GM21515 (cell line): Measurements from ENCODE around the gene PSME3IP1.
A peak's percentile ranks its signal among the peaks of the same experiment; 100 is the strongest.
"Not testable (repeated sequence)": the region's sequence is repeated elsewhere in the genome, so short reads cannot be mapped to it uniquely, and the experiment has no call there.

Source experiments
- ATAC-seq: cut with Tn5 transposase; IDR thresholded peaks from one replicate; pipeline ENCODE4 v1.9.1; 2021; ENCODE audit not compliant: unreplicated experiment

The PSME3IP1 gene, protein sequence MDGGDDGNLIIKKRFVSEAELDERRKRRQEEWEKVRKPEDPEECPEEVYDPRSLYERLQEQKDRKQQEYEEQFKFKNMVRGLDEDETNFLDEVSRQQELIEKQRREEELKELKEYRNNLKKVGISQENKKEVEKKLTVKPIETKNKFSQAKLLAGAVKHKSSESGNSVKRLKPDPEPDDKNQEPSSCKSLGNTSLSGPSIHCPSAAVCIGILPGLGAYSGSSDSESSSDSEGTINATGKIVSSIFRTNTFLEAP

DNA sequence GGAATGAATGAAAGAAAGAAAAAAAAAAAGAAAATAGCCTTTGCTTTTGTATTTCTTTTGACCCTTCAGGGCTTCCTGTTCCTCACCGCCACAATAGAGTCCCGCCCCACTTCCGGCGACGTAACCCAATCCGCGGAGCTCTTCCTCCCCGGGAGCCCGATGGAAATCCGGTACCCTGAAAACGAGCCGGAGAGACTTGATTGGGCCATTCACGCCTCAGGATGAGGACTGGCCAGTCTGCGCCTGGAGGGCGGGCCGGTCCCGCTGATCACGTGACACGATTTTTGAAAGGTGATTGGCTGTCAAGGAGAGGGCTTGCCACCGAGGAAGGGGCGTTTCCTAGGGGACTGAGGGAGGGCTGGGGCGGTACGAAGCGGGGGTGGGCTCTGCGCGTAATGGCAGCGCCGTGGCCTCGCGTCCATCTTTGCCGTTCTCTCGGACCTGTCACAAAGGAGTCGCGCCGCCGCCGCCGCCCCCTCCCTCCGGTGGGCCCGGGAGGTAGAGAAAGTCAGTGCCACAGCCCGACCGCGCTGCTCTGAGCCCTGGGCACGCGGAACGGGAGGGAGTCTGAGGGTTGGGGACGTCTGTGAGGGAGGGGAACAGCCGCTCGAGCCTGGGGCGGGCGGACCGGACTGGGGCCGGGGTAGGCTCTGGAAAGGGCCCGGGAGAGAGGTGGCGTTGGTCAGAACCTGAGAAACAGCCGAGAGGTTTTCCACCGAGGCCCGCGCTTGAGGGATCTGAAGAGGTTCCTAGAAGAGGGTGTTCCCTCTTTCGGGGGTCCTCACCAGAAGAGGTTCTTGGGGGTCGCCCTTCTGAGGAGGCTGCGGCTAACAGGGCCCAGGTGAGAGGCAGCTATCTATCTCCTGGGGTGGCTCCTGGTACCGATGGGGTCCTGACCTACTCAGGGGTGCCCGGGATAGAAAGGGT lies at the start of gene PSME3IP1, which contains the start of gene RSPRY1:
Gene PSME3IP1, minus strand, starts transcription at position 95 of the 927 bp plus-strand sequence. CDS start 12,185 bp downstream, outside the sequence.
Gene RSPRY1, plus strand, starts transcription at position 385 of the 927 bp plus-strand sequence. CDS start 18,330 bp downstream, outside the sequence.
- ATAC-seq = peak; percentile 87

DNA sequence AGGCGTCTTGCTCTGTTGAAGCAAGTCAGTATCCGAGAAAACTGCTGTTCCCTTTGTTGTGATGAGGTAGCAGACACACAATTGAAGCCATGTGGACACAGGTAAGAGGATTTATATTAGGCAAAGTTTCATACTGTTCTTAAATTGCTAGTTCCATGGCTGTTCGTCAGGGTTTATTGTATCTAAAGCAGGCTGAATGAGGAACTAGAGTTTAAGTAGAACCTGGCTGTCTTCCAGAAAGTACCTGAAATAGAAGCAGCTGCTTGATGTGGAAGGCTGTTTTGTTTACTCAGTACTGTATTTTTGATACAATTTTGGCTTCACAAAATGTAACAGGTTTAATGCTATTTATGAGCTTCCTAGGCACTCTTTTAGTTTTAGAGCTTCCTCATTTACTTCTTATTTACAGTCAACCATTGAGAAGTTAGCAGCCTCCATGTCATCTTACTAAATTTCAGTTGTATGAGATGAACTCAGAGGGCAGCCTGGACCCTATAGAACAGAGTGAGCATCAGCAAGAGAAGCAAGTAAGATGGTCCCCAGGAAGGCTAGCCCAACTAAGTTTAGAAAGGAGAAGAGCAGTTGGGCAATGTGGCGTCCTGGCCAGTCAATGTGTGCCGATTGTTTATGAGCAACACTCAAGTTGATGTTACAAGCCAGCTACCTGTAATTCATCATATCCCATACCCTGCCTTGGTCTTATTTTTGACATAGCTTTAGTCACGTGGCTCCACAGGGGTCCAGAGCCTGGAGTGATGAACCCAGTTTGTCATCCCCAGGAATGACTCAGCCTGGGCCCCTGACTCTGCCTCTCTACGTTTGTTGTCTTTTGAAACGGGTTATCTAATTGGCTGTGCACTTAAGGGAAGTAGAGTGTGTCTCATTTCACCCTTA lies 49.5 kb upstream of the PSME3IP1 start:
- no peak for ATAC-seq

GRCh38 chr16:57234707-57235092 lies 48.9 kb upstream of the PSME3IP1 start:
- ATAC-seq = no peak

- ATAC-seq = no peak
Measured at GRCh38 chr16:57233944-57234706, 48.3 kb upstream of the PSME3IP1 start.

DNA sequence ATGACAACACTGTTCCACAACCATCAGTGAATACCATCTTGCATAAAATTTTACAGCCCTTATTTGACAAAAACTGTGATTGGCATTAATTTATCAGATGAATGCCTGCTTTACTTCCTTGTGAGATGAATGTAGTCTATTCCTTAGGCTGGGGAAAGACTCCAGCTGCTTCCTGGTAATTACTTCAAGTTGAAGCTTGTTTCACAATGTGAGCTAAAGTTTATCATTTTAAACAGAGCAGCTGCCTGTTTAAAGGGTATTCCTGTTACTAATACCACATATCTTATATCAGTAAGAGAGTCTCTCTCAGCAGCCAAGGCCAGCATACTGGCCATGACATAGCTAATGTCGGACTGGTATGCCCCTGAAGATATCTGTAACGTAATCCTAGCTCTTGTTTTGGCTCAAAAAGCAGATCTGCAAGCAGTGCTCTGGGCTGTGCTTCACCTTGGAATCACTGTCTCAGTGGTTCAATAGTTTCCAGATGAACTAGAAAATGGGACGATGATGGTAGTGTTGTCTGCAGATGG lies 46.0 kb upstream of the PSME3IP1 start:
- no peak for ATAC-seq

- no peak for ATAC-seq
Measured at GRCh38 chr16:57229079-57229478, 43.2 kb upstream of the PSME3IP1 start.

DNA sequence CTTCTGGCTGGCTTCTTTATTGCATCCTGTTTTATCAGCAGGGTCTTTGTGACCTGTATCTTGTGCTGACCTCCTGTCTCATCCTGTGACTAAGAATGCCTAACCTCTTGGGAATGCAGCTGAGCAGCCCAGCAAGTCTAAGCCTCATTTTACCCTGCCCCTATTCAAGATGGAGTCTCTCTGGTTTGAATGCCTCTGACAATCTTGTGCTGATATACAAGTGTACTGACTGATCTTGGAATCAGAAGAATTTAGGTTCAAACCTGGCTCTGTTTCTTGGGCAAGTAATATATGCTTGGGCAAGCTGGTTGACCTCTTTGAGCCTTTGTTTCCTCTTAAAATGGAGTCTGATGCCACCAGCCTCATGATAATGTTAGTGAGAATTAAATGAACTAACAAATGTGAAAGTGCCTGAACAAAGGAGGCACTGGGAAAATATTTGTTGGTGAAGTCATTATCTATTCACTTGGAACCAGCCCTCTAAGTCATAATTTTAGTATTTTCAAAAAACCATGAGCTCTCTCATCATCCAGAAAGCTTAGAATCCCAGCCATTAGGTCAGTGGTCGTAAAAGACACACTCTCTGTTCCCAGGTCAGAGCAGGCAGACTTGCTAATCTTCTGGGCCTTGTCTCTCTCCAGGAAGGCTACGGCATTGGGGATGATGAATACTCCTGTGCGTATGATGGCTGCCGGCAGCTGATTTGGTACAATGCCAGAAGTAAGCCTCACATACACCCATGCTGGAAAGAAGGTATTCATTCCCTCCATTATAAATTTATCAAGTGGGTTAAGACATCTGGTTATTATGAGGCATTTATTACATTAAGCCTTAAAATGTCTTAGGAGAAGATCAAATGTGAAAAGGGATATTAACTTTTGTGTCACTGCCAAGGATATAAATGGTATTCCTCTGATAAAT lies 41.1 kb upstream of the PSME3IP1 start:
- no peak for ATAC-seq

DNA sequence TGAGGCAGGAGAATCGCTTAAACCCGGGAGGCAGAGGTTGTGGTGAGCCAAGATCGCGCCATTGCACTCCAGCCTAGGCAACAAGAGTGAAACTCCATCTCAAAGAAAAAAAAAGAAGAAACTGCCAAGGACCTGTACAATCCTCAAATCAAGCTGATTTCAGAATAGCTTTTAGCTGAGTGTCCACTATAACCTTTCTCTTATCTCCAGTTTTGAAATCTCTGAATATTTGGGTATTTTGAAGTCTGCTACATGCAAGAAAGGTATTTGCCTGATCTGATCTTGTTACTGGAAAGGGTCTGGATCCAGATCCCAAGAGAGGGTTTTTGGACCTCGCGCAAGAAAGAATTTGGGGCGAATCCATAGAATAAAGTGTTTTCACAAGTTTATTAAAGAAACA lies 40.1 kb upstream of the PSME3IP1 start:
- no peak for ATAC-seq

DNA sequence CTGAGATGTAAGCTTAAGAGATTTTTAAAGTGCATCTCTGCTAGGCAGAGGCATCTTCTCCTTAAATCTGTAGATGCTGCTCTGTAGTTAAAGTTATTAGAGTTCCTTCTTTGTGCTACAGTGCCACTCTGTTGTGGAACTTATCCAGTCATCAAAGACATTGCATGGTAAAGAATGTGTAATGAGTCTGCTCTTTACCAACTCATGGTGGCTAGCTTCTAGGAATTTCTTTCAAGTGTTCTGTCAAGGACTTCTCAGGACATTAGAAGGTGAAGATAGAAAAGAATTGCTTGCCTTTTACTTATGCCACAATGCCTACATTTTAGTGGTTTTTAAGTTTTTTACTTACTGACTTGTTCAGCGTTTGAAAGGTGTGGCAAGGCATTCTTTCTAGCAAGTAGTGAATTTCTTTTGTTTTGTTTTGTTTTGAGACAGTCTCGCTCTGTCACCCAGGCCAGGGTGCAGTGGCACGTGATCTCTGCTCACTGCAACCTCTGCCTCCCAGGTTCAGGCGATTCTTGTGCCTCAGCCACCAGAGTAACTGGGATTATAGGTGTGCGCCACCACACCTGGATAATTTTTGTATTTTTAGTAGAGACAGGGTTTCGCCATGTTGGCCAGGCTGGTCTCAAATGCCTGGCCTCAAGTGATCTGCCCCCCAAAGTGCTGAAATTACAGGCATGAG lies 39.0 kb upstream of the PSME3IP1 start:
- ATAC-seq = no peak

DNA sequence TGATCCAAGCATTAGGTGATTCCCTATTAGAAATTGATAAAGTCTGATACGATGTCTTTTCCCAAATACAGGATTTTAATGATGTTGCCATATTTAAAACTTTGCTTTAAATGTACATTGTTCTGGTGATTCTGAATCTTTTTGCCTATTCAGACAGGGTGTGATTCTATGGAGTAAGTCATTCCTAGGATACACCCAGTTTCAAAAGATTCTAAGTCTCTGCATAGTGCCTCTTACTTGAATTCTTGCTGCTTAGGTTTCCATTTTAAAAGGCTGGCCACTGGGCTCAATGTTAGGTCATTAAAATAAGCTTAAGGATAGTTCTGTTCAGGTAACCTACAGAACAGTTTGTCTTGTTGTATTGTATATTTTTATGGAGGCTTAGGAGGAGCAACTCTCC lies 37.2 kb upstream of the PSME3IP1 start:
- ATAC-seq = no peak

DNA sequence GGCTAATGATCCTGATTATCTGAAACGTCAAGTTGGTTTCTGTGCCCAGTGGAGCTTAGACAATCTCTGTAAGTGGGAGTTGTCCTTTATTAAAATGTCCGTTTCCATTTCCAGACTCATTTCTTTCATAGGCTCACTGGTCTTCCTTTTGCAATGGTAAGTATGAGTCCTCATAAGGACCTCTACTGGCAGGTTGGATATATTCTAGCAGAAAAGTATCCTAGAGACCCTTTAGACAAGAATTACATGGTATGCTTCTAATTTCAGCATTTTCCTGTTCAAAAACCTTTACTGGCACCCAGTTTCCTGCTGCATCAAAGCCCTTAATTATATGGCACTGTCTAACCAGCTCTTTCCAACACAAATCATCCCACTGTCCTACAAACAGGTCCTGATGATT lies 31.1 kb upstream of the PSME3IP1 start:
- ATAC-seq = no peak

GRCh38 chr16:57213462-57213861 lies 27.6 kb upstream of the PSME3IP1 start:
- ATAC-seq = no peak

DNA sequence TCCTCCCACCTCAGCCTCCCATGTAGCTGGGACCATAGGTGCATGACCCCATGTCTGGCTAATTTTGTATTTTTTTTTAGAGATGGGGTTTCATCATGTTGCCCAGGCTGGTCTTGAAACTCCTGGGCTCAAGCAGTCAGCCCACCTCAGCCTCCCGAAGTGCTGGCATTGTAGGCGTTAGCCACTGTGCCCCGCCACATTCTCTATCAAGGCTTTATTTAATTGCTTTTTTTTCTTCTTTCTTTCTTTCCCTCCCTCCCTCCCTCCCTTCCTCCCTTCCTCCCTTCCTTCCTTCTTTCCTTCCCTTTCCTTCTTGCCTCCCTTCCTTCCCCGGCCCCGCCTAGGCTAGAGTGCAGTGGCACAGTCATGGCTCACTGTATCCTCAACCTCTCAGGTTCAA lies 23.9 kb upstream of the PSME3IP1 start:
- ATAC-seq = no peak

- no peak for ATAC-seq
Measured at GRCh38 chr16:57208926-57209325, 23.1 kb upstream of the PSME3IP1 start.

DNA sequence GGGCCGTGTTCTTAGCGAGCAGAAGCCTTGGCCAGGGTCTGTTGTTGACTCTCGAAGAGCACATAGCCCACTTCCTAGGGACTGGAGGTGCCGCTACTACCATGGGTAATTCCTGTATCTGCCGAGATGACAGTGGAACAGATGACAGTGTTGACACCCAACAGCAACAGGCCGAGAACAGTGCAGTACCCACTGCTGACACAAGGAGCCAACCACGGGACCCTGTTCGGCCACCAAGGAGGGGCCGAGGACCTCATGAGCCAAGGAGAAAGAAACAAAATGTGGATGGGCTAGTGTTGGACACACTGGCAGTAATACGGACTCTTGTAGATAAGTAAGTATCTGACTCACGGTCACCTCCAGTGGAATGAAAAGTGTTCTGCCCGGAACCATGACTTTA lies 18.8 kb upstream of the PSME3IP1 start:
- no peak for ATAC-seq

- ATAC-seq = no peak
Measured at GRCh38 chr16:57203451-57203850, 17.6 kb upstream of the PSME3IP1 start.

DNA sequence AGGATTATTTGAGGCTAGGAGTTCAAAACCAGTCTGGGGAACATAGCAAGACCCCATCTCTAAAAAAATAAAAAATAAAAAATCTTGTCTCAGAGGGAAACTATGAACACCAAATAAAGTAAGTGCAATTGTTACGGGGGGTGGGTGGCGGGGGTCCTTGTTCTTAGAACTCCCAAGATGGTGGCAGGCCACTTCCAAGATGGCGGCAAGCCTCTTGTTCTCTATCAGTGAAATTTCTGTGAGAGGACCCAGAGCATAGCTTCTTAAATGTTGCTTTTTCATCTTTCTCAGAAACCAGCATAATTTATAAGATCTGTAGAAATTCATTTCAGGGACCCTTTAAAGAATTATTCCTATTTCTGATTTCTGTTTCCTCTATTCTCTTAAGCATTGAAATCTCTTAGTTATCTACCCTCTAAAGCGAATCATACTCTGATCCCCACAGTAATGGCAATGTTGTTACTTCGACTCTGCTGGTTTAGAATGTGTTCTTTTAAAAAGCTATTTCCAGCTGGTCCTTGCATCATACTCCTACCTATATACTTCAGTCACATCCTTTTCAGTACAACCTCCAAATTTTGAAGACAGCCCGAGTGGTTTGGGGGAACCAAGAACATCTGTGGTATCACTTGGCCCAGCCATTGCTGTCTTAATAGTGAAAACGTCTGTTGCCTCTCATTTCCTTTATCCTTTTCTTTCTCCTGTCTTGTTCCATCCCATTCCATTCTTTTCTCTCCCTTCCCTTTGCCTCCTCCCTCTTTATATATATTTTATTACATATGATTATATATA lies 16.5 kb upstream of the PSME3IP1 start:
- no peak for ATAC-seq

- ATAC-seq = not testable (repeated sequence)
Measured at GRCh38 chr16:57200926-57201325, 15.1 kb upstream of the PSME3IP1 start.
